Peyer's patch (tissue), 4 donors: ENCODE results near the gene COL11A2.

Experiments
- POLR2A ChIP-seq, 2 donors: fragments of 450-650 bp; IDR thresholded peaks; one replicate each; pipeline ENCODE4 v1.5.1; 2017; ENCODE audit warnings: antibody characterized with exemption in 2 of 2, mild to moderate bottlenecking in 2 of 2, moderate library complexity in 2 of 2
- TF ChIP-seq, protein P1 (sequence below), 6 experiments: fragments of 450-650 bp in 4 of 6; fragments of 200-600 bp in 2 of 6; sonication (generic) in 1 of 6; IDR thresholded peaks; one replicate each; pipeline ENCODE4 v1.5.1; 2017 to 2019; ENCODE audit warnings: antibody characterized with exemption in 6 of 6, mild to moderate bottlenecking in 3 of 6, moderate library complexity in 1 of 6

DNA sequence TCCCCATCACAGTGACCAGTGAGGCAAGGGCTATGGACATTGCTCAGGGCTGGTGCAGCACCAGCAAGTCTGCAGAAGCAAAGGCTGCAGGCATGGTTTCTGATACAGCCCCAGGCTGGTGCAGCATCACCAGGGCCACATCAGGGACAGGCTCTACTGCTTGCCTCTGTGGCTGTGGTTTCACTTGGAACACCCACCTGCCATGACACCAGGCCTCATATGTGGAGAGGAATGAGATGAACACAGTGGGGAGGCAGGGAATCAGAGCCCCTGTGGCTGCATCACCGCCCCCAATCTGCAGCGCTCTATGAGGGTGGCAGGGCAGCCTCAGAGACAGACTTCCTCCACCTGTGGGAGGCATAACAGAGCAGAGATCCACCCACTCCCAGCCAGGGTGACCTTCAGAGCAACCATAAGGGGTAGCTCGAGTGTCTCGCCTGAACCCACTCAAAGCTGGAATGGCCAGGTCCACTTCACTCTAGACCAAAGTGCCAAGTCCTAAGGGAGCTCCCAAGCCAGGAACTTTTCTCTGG lies 23.9 kb upstream of the COL11A2 start:
- no peak for TF ChIP-seq POLR2A (IDR thresholded peaks at IDR 0.05)
- TF ChIP-seq, protein P1, sequence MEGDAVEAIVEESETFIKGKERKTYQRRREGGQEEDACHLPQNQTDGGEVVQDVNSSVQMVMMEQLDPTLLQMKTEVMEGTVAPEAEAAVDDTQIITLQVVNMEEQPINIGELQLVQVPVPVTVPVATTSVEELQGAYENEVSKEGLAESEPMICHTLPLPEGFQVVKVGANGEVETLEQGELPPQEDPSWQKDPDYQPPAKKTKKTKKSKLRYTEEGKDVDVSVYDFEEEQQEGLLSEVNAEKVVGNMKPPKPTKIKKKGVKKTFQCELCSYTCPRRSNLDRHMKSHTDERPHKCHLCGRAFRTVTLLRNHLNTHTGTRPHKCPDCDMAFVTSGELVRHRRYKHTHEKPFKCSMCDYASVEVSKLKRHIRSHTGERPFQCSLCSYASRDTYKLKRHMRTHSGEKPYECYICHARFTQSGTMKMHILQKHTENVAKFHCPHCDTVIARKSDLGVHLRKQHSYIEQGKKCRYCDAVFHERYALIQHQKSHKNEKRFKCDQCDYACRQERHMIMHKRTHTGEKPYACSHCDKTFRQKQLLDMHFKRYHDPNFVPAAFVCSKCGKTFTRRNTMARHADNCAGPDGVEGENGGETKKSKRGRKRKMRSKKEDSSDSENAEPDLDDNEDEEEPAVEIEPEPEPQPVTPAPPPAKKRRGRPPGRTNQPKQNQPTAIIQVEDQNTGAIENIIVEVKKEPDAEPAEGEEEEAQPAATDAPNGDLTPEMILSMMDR (IDR thresholded peaks at IDR 0.05): no peak
